Daoy (cell line): ENCODE results near the gene FBXO17. TPM values are rescaled to one million over a fixed set of nuclear protein-coding genes. Genes with fewer than 3 reads are reported as not detected.
"Not testable (repeated sequence)": the region's sequence is repeated elsewhere in the genome, so short reads cannot be mapped to it uniquely, and the experiment has no call there.

ENCODE experiments used
- DNase-seq: peaks from one replicate; pipeline ENCODE4 v3.0.0-alpha.2; 2015; ENCODE audit warnings: low read depth
- total RNA-seq: library from RNA; depleted of rRNA; stranded (reverse); fragments of >200 nt; shearing (Covaris generic); gene quantifications from 2 replicates; pipeline ENCODE4 v1.2.3, GENCODE V29; 2014; rRNA removed

The FBXO17 gene, protein sequence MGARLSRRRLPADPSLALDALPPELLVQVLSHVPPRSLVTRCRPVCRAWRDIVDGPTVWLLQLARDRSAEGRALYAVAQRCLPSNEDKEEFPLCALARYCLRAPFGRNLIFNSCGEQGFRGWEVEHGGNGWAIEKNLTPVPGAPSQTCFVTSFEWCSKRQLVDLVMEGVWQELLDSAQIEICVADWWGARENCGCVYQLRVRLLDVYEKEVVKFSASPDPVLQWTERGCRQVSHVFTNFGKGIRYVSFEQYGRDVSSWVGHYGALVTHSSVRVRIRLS
- 12.6 and 36.9 TPM in 2 replicates for total RNA-seq

DNA sequence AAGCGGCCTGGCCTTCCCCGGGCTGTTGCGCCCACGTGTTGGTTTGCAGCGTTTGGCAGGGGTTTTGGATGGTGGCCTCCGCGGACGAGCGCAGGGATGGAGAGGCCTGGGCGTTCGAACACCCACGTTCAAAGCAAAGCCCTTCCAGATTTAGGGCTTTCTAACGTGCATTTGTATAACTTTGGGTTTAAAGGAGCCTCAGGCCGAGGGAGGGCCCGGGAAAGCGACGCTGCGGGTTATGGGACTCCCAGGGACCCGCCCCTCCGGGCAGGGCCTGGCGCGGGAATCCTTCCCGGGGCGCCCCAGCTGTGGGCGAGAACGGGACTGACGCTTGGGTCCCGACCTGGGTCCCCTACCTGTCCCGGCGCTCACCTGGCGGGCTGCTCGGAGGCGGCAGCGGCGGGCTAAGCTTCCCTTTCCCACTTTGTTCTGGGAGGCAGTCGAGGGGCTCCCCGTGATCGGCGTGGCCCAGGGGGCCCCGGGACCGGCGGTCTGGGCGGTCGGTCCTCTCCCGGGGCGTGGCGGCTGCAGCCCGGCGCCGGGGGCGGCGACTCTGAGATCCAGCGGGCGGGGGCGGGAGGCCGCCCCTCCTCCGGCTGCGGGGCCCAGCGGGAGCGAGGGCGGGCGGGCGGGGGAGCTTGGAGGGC lies at the start of gene FBXO17:
Gene FBXO17 (minus strand): TSS at position 529 of the 647 bp plus-strand sequence. CDS start 25,423 bp downstream, outside the sequence.
- peak; percentile 75 for DNase-seq

DNA sequence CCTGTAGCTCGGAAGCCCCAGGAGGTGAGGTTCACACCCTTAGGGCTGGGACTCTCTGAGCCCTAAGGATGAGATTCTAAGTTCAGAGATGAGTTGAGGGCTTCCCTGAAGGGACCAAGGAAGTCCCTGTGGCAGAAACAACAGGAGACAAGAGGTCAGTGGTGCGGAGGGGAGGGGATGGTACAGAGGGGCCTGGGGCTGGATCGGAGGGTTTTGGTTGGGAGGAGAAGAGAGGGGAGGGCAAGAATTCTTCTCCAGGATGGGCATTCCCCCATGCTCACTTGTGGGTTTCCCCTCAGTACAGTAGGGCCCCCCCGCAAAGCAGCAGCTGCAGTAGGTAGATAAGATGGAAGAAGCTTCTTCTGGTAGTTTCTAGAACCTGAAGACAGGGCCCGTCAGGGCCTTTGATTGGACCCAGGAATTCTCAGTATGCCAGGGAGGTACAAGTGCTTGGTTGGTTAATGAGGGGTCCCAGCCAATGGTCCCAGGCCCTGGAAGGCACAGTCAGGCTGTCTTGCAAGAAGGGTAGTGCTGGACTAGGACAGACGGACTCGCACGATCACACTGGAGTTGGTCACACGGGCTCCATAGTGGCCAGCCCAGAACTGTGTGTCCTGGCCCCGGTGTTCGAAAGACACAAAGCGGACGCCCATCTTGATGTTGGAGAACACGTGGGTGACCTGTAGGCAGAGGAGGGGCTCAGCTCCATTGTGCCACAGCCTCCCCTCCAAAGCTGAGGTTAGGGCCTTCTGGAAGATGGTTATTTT lies 49.5 kb upstream of the FBXO17 start:
- no peak for DNase-seq

DNA sequence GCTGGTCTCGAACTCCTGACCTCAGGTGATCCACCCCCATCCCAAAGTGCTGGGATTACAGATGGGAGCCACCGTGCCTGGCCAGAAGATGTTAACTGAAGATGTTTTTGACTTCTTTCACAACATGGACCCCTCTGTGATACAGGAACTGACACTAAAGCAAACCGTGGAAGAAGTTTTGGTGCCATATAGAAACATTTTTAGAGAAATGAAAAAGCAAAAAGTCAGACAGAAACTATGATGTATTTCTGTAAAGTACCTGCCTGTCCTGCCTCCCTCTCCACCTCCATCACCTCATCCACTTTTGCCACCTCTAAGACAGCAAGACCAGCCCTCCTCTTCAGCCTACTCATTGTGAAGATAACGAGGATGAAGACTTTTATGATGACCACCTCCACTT lies 45.5 kb upstream of the FBXO17 start:
- no peak for DNase-seq

DNA sequence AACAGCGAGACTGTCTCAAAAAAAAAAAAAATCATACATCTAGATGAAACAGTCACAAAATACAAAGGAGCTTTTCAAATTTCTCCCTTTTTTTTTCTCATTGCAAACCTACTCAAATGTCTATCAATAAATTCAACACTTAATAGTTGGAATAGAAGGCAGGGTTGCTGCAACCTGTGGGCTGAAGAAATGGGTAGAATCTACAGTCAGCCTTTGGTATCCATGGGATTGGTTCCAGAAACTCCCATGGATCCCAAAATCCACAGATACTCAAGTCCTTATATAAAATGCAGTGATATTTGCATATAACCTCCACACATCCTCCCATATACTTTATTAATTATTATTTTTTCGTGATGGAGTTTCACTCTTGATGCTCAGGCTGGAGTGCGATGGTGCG lies 42.1 kb upstream of the FBXO17 start:
- no peak for DNase-seq

DNA sequence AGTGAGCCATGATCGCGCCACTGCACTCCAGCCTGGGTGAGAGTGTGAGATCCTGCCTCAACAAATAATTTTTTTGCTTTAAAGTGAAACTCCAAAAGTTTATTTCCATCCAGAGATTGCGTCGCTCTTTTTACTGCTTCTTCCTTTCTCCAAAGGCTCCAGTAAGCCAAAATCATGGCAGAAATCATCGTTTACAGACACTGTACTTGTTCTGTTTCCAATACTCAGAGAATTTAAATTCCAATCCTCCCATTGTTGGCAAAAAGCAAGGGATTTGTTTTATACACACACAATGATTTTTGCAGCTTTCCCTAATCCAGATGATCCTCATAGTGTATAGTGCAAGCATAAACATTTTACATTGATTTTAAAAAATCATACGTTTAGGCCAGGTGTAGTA lies 41.5 kb upstream of the FBXO17 start:
- DNase-seq, result no peak

DNA sequence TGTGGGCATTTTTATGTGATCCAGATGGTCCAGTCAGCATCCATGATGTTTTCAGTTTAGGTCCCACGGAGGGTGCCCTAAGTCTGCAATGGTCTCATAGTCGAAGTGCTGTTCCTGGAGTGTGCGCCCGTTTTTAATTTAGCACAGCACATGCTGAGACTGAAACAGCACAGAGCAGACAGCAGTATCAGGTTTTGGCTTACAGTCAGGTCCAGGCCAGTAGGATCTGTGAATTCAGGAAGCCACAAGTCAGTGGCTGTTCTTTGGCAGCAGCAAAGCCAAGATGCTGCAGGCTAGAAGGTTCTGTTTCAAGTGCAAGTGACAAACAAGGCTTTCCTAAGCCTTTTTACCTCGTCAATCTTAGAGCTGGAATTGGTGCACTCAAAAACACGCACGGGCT lies 38.5 kb upstream of the FBXO17 start:
- no peak for DNase-seq

DNA sequence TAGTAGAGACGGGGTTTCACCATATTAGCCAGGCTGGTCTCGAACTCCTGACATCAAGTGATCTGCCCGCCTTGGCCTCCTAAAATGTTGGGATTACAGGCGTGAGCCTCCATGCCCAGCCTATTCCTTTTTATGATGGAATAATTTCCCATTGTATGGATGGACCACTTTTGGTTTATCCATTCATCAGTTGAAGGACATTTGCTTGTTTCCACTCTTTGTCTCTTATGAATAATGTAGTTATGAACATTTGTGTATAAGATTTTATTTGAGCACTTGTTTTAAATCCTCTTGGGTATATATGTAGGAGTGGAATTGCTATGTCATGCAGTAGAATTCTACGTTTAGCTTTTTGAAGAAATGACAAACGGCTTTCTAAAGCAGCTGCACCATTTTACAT lies 33.5 kb upstream of the FBXO17 start:
- no peak for DNase-seq

DNA sequence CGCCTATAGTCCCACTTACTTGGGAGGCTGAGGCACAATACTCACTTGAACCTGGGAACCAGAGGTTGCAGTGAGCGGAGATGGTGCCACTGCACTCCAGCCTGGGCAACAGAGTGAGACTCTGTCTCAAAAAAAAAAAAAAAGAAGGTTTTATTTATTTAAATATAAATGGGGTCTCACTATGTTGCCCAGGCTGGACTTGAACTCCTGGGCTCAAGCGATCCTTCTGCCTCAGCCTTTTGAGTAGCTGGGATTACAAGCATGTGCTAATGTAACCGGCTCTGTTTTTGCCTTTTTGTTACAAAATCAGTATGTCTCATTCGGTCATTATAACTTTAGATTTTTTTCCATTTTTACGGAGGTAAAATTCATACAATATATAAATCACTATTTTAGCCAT lies 32.6 kb upstream of the FBXO17 start:
- no peak for DNase-seq

DNA sequence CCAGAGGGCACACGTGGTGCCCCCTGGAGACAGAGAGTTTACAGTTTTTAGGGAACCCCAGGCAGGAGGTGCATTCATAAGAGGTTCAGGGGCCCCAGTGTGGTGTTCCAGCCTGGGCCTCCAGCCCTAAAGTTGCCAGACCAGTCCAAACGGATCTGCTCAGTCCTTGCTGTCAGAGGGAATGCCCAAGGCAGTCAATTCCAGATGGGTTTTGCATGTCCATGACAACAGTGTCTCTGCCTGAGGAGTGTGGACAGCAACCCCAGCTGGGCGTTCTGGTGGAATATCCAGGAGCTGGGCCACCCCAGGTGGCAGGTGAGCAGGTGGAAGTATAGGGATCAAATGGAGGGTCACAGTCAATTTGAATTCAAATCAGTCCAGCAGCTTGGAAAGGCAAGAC lies 31.6 kb upstream of the FBXO17 start:
- DNase-seq, result no peak

DNA sequence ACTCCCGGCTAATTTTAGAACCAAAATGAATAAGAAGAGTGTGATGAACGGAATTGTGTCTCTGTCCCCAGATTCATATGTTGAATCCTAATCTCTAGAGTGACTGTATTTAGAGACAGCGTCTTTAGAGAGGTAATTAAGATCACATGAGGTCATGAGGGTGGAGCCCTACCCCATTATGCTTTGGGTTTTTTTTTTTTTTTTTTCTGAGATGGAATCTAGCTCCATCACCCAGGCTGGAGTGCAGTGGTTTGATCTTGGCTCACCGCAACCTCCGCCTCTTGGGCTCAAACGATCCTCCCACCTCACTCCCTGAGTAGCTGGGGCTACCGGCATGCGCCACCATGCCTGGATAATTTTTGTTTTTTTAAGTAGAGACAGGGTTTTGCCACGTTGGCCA lies 28.9 kb upstream of the FBXO17 start:
- DNase-seq, result no peak

DNA sequence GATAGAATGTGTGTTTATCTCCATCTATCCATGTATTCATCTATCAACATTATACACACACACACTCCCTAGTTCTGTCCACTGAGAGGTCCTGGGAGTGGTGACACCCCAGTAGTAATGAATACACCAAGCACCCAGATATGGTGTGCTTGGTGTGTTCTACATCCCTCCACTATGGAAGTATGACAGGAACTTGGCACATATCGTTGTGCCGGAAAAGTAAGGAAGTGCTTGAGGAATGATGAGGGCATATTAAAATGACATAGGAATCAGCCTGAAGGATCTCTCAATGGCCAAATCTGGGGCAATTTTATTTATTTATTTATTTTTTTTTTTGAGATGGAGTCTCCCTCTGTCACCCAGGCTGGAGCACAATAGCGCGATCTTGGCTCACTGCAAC lies 28.3 kb upstream of the FBXO17 start:
- no peak for DNase-seq

DNA sequence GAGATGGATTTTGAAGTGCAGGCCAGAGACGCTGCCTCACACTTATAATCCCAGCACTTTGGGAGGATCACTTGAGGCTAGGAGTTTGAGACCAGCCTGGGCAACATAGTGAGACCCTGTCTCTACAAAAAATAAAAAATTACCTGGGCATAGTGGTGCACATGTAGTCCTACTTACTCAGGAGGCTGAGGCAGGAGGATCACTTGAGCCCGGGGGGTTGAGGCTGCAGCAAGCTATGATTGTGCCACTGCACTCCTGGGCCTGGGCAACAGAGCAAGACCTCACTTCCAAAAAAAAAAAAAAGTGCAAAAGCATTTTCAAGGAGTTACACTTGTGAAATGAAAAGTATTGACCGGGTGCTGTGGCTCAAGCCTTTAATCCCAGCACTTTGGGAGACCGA lies 27.6 kb upstream of the FBXO17 start:
- no peak for DNase-seq

DNA sequence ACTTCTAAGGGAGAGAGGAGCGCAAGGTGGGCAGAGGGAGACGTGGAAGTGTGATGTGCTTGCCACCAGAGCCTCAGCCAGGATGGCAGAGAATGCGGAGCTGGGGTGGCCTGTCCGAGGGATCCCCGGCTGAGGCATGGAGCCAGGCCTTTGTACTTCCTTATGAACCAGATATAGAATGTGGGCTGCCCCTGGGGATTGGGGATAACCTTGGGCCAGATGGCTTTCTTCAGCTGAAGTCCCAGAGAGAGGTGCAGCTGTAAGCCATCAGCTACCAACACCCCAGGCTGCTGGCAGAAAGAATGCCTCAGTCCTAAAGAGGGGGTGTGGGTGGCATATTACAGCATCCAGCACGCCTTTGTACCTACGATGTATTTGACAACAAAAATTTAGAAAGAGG lies 25.5 kb upstream of the FBXO17 start:
- DNase-seq, result no peak

DNA sequence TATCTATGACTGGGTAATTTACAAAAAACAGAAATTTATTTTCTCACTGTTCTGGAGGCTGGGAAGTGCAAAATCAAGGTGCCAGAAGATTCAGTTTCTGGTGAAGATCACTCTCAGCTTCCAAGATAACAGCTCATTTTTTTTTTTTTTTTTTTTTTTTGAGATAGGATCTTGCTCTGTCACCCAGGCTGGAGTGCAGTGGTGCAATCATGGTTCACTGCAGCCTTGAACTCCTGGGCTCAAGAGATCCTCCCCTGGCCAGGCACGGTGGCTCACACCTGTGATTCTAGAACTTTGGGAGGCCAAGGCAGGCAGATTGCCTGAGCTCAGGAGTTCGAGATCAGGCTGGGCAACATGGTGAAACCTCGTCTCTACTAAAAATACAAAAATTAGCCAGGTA lies 22.0 kb upstream of the FBXO17 start:
- DNase-seq, result not testable (repeated sequence)

DNA sequence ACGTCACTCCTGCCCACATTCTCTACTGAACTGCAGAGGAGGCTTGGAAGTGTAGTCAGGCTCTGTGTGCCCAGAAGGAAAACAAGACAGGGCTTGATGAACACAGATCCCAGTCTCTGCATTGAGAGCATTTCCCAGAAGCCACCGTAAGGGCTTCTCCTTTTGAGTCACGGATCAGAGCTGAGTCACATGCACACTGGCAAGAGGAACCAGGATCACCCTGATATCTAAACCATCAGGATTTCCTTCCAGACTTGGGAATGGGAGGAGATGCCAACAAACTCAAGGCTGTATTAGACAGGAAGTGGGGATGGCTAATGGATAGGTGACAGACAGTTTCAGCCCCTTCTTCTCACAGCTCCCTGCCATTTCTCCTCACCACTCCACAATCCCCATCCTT lies 17.7 kb upstream of the FBXO17 start:
- DNase-seq, result peak; percentile 72

DNA sequence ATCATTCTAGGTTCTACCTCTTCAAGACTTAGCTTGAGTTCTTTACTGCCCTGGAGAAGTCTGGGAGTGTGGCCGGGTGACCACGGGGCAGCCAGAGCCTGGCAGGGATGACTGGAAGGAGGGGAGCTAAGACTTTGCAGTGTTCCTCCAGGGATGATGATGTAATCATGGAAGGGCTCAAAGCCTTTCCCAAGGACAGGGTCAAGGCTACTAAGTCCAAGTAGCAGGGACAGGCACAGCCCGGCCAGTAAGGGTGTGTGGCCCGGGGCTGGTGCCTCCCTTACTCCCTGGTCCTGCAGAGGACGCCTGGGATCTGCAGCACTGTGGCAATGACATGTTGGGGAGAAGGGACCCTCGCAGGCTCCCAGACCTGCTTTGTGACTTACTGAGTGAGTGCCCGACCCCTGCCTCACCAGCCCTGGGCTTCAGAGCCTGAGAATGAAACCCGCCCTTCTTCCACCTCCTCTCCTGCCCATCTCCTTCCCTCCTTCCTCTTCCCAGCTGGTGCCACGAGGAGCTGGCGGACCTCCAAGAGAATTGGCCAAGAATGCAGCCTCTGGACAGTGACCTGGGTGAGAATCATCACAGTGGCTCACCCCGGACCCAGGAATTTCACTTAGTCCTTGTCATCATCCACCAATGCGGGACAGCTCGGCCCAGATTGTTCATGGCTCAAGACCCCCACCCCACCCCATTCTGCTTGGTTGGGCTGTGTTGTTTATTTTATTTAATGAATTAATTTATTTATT lies 15.6 kb upstream of the FBXO17 start:
- DNase-seq, result no peak

DNA sequence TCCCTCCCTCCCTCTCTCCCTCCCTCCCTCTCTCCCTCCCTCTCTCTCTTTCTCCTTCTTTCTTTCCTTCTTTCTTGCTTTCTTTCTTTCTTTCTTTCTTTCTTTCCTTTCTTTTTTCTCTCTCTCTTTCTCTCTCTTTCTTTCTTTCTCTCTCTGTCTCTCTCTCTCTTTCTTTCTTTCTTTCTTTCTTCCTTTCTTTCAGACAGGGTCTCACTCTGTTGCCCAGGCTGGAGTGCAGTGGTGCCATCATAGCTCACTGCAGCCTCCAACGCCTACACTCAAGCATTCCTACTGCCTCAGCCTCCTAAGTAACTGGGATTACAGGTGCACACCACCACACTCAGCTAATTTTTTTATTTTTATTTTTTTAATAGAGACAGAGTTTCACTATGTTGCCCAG lies 14.1 kb upstream of the FBXO17 start:
- DNase-seq, result not testable (repeated sequence)

DNA sequence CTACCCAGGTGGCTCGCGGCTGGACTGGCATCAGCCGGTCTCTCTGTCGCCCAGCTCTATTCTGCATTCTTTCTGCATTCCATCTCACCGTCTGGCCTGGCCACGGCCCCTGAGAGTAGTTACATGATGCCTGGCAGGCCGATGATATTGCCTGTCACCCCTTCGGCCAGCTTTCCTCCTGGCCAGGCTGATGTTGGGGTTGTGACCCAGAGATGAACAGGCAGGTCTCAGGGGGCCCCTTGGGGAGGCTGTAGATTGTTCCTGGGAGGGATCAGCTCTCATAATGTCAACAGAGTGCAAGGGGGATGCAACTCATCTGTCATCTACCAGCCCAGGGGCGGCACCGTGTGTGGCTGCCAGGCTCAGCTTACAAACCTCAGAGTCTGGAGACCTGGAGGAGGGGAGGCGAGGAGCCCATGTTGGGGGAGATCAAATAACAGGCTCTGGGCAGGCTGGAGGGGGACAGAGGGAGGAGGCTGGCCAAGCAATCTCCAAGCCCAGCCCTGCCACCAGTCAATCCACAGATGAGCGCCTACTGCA lies 13.6 kb upstream of the FBXO17 start:
- DNase-seq, result peak; percentile 67

DNA sequence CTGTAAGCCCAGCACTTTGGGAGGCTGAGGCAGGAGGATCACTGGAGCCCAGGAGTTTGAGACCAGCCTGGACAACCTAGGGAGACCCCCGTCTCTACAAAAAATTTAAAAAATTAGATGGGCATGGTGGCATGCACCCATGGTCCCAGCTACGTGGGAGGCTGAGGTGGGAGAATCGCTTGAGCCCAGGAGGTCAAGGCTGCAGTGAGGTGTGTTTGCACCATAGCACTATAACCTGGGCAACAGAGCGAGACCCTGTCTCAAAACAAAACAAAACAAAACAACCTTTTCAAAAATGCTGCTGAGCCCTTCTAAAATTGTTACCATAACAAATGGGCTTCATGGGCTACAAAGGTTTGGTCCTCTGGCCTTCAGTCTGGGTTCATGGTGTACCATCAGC lies 13.1 kb upstream of the FBXO17 start:
- DNase-seq, result not testable (repeated sequence)

DNA sequence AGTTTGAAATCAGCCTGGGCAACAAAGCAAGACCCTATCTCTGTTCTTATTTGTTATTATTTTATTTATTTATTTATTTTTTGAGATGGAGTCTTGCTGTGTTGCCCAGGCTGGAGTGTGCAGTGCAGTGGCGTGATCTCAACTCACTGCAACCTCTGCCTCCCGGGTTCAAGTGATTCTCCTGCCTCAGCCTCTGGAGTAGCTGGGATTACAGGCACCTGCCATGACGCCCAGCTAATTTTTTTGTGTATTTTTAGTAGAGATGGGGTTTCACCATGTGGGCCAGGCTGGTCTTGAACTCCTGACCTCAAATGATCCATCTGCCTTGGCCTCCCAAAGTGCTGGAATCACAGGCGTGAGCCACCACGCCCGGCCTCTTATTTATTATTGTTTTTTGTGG lies 12.2 kb upstream of the FBXO17 start:
- not testable (repeated sequence) for DNase-seq

DNA sequence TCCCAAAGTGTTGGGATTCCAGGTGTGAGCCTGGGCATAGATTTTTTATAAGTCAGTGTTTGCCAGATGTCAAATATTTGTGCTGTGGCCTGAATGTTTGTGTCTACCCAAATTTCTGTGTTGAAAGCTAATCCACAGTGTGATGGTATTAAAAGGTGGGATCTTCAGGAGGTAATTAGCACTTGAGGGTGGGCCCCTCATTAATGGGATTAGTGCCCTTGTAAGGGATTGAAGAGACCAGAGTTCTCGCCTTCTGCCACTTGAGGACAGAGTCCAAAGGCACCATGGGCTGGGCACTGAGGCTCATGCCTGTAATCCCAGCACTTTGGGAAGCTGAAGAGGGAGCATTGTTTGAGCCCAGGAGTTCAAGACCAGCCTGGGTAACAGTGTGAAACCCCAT lies 9.7 kb upstream of the FBXO17 start:
- DNase-seq, result no peak
